Pulmonary artery endothelial cell (primary cell): ENCODE measurements around the gene VIPR2. TPM values are rescaled to one million over a fixed set of nuclear protein-coding genes. Genes with fewer than 3 reads are reported as not detected.
"Not testable (repeated sequence)": the region's sequence is repeated elsewhere in the genome, so short reads cannot be mapped to it uniquely, and the experiment has no call there.

Experiments
- DNase-seq: peaks from one replicate; pipeline ENCODE4 v3.0.0-alpha.2; 2011; ENCODE audit warnings: low read depth, low spot score
- total RNA-seq: library from RNA; depleted of rRNA; stranded (reverse); fragments of >200 nt; gene quantifications from 2 replicates; pipeline ENCODE4 v1.2.3, GENCODE V29; 2014

VIPR2 gene
- total RNA-seq, 1 donor from 2014 or later: not detected

- no peak for DNase-seq
These were observed 148.2 kb downstream of the VIPR2 start for GRCh38 chr7:158996214-158997109.

- no peak for DNase-seq
These were observed 149.2 kb downstream of the VIPR2 start for GRCh38 chr7:158995514-158995913.

GRCh38 chr7:158994687-158995086, 150.0 kb downstream of the VIPR2 start:
- no peak for DNase-seq

GRCh38 chr7:158993591-158993990, 151.1 kb downstream of the VIPR2 start:
- DNase-seq: no peak

- no peak for DNase-seq
These were observed 151.9 kb downstream of the VIPR2 start for GRCh38 chr7:158992759-158993158.

GRCh38 chr7:158991824-158992621, 152.6 kb downstream of the VIPR2 start:
- DNase-seq: no peak

GRCh38 chr7:158988996-158989395, 155.7 kb downstream of the VIPR2 start:
- no peak for DNase-seq

GRCh38 chr7:158988302-158988862, 156.3 kb downstream of the VIPR2 start:
- no peak for DNase-seq

GRCh38 chr7:158987691-158988090, 157.0 kb downstream of the VIPR2 start:
- DNase-seq: no peak

GRCh38 chr7:158985583-158985982, 159.1 kb downstream of the VIPR2 start:
- no peak for DNase-seq

GRCh38 chr7:158984007-158984406, 160.7 kb downstream of the VIPR2 start:
- not testable (repeated sequence) for DNase-seq

- not testable (repeated sequence) for DNase-seq
These were observed 162.6 kb downstream of the VIPR2 start for GRCh38 chr7:158982080-158982479.

- DNase-seq: no peak
These were observed 164.9 kb downstream of the VIPR2 start for GRCh38 chr7:158979635-158980351.

GRCh38 chr7:158979023-158979529, 165.6 kb downstream of the VIPR2 start:
- no peak for DNase-seq
